ENCODE data around the gene KYAT1. TPM values are rescaled to one million over a fixed set of nuclear protein-coding genes. Genes with fewer than 3 reads are reported as not detected.

The KYAT1 gene
- polyA plus RNA-seq, 1 donor (not counting 4 experiments of a cell fraction or from before 2014, with no cell fraction given) = 10.9 TPM

- no peak overlapping the region for H2AFZ ChIP-seq (ENCODE audit: control insufficient read depth, low read length)
- H3K4me2 ChIP-seq (ENCODE audit: control insufficient read depth, extremely low read depth, insufficient read depth, low read depth, low read length) = no peak overlapping the region
- FAIRE-seq (no peak), DNase-seq (ENCODE audit: low read depth, low spot score) (no peak)
- no peaks in the 10 kb centered on the region for H4K20me1 ChIP-seq (ENCODE audit: control insufficient read depth, extremely low read depth, insufficient read depth, low read length)
- peaks cover 20% of the 10 kb centered on the region for H3K79me2 ChIP-seq (ENCODE audit: control insufficient read depth, insufficient read depth, low read length)
- peak overlapping the region; percentile 14 for H3K27ac ChIP-seq (ENCODE audit: control insufficient read depth, insufficient read depth, low read length)
- H3K4me1 ChIP-seq (ENCODE audit: control insufficient read depth, extremely low read depth, insufficient read depth, low read length) = peaks cover 56% of the 10 kb centered on the region
- peak overlapping the region; percentile 9 for H3K9ac ChIP-seq (ENCODE audit: control insufficient read depth, extremely low read depth, insufficient read depth, low read length)
- H3K9me1 ChIP-seq (ENCODE audit: control insufficient read depth, extremely low read depth, insufficient read depth, low read length) = no peaks in the 10 kb centered on the region
- H3K27me3 ChIP-seq (ENCODE audit: control insufficient read depth, extremely low read depth, insufficient read depth, low read length) = no peaks in the 10 kb centered on the region
- dilution Hi-C loops (cut with MboI; ENCODE audit: extremely low pct_ligation_motif_present, low sequenced_read_pairs) = no loop called here
- H3K4me3 ChIP-seq (ENCODE audit: control insufficient read depth in 2 of 3, extremely low read depth in 1 of 3, insufficient read depth in 2 of 3, low read depth in 1 of 3, low read length in 3 of 3) = no peak overlapping the region
- H3K9me3 ChIP-seq (ENCODE audit: control insufficient read depth, low read depth, low read length) = no peaks in the 10 kb centered on the region
- H3K36me3 ChIP-seq (ENCODE audit: control insufficient read depth in 2 of 2, extremely low read depth in 1 of 2, insufficient read depth in 2 of 2, low read length in 2 of 2) = peaks cover 23 to 46% of the 10 kb centered on the region in 2 experiments
- TF ChIP-seq EZH2 (IDR thresholded peaks at IDR 0.05; ENCODE audit: low read length) (no peak), CTCF (optimal IDR thresholded peaks at IDR 0.05 in 1 of 3, IDR thresholded peaks at IDR 0.05 in 1 of 3, conservative IDR thresholded peaks at IDR 0.05 in 1 of 3; ENCODE audit: extremely low read depth in 1 of 3, insufficient read depth in 2 of 3, low read length in 3 of 3) (no peak)
These were observed 37.2 kb upstream of the KYAT1 start for GRCh38 chr9:128918921-128919320.

- FAIRE-seq (no peak), DNase-seq (ENCODE audit: low read depth, low spot score) (no peak)
- dilution Hi-C loops (cut with MboI; ENCODE audit: extremely low pct_ligation_motif_present, low sequenced_read_pairs) = no loop called here
- Histone ChIP-seq H3K79me2 (ENCODE audit: control insufficient read depth, insufficient read depth, low read length) (peaks cover 34% of the 10 kb centered on the region), H3K9me3 (ENCODE audit: control insufficient read depth, low read depth, low read length) (no peaks in the 10 kb centered on the region), H3K4me3 (ENCODE audit: control insufficient read depth in 2 of 3, extremely low read depth in 1 of 3, insufficient read depth in 2 of 3, low read depth in 1 of 3, low read length in 3 of 3) (no peak overlapping the region), H3K36me3 (ENCODE audit: control insufficient read depth in 2 of 2, extremely low read depth in 1 of 2, insufficient read depth in 2 of 2, low read length in 2 of 2) (peaks cover 25 to 59% of the 10 kb centered on the region in 2 experiments), H3K27me3 (ENCODE audit: control insufficient read depth, extremely low read depth, insufficient read depth, low read length) (no peaks in the 10 kb centered on the region), H3K4me1 (ENCODE audit: control insufficient read depth, extremely low read depth, insufficient read depth, low read length) (peaks cover 71% of the 10 kb centered on the region), H3K27ac (ENCODE audit: control insufficient read depth, insufficient read depth, low read length) (peak overlapping the region; percentile 56), H3K4me2 (ENCODE audit: control insufficient read depth, extremely low read depth, insufficient read depth, low read depth, low read length) (no peak overlapping the region), H2AFZ (ENCODE audit: control insufficient read depth, low read length) (no peak overlapping the region), H3K9ac (ENCODE audit: control insufficient read depth, extremely low read depth, insufficient read depth, low read length) (no peak overlapping the region), H3K9me1 (ENCODE audit: control insufficient read depth, extremely low read depth, insufficient read depth, low read length) (no peaks in the 10 kb centered on the region), H4K20me1 (ENCODE audit: control insufficient read depth, extremely low read depth, insufficient read depth, low read length) (no peaks in the 10 kb centered on the region)
- TF ChIP-seq EZH2 (IDR thresholded peaks at IDR 0.05; ENCODE audit: low read length) (no peak), CTCF (optimal IDR thresholded peaks at IDR 0.05 in 1 of 3, IDR thresholded peaks at IDR 0.05 in 1 of 3, conservative IDR thresholded peaks at IDR 0.05 in 1 of 3; ENCODE audit: extremely low read depth in 1 of 3, insufficient read depth in 2 of 3, low read length in 3 of 3) (no peak)
These were observed 35.5 kb upstream of the KYAT1 start for GRCh38 chr9:128917151-128917849.

Data from keratinocyte (primary cell).